Measurements from ENCODE around the gene CD2AP.

- TF ChIP-seq CTCF (IDR thresholded peaks at IDR 0.05), result no peak
- no peak for TF ChIP-seq EZH2 (IDR thresholded peaks at IDR 0.05; ENCODE audit: borderline replicate concordance, insufficient read depth, low read depth, low read length, poor library complexity, severe bottlenecking)
These were observed 26.4 kb upstream of the CD2AP start for GRCh38 chr6:47451162-47451561.

All from B cell (primary cell).